CD4-positive, alpha-beta T cell treated with Interleukin-4 for 1 hour (primary cell): ENCODE data around the gene ARSK.

Source experiments
- DNase-seq, 2 donors: peaks; one replicate each; pipeline ENCODE4 v3.0.0-alpha.2; 2020 to 2022

Gene ARSK

DNA sequence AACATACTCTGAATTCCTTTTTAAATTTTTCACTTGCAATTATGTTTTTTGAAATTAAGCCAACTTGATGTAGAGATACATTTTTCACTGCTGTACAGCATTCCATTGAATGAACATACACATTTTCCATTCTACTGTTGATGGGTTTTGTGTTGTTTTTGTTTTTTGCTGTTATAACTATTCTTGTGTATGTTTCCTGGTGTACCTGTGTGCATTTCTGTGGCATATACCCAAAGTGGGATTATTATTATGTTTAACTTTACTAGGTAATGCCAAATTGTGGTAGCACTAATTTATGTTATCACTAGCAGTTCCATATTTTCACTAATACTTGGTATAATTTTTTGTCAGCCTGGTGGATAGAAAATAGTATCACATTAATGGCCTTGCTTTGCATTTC lies 94.4 kb downstream of the ARSK start:
- DNase-seq, result no peak

DNA sequence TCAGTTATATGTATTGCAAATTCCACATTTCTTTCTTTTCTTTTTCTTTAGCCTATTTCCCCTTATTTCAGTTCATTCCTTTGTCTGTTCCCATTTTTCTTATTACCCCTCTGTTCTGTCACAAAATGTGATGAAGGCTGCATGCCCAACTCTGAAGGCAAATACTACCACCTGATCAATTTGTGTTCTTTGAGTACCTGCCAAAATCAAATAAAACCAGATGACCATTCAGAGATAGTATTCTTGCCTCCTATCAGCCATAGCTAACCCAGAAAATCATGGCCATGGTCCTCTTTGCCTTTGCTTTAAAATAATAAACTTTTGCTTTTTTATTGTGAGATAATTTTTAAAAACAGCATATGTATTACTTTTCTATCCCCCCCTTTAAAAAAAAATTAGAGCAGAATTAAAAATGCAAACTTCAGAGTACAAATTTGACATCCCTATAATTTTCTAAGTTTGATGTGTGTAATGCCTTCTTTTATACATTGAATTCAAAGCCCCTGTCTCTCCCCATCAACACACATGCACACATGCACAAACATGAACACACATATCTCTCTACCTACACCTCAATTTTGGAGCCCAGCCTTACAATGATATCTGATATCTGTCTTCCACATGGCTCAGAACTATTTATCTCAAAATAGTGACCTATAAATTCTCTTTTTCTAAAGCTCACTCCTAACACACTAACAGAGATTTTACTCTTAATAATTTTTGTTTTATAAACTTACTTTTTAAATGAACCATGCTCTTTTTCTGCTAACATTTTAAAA lies 95.1 kb downstream of the ARSK start:
- no peak for DNase-seq

DNA sequence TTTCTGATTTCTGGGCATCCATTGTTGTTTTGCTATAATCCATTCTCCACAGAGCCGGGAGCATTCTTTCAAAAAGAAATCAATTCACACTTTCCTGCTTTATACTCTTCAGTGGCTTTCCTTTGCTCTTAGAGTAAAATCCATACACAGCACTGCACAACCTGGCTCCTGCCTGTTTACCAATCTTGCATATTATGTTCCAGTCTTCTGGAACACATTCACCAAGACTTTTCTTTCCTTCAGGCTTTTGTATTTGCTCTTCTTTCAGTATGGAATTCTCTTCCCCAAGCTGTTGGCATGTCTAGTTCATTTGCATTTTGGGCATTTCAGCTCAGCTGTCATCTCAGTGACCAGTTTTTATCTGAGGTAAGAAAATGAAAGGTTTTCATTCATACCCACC lies 97.9 kb downstream of the ARSK start:
- DNase-seq, result no peak

- no peak for DNase-seq
These were observed 99.3 kb downstream of the ARSK start for GRCh38 chr5:95654196-95654595.
